ENCODE results near the gene POLR3F. TPM values are rescaled to one million over a fixed set of nuclear protein-coding genes. Genes with fewer than 3 reads are reported as not detected.

The POLR3F gene
- total RNA-seq (2014; rRNA removed; shearing (Covaris generic)) = 20.4 and 24.7 TPM in 2 replicates

GRCh38 chr20:18466894-18467730 lies at the start of gene POLR3F, which contains the start of gene DZANK1:
TSS of gene POLR3F (plus strand) at chr20:18467390. CDS start at chr20:18467507, 117 bp downstream.
TSS of gene DZANK1 (minus strand) at chr20:18467030. CDS start at chr20:18465358, 1,672 bp downstream.
- peak; percentile 96 to 98 for DNase-seq (ENCODE audit: low read depth in 1 of 2, low spot score in 2 of 2)
- Histone ChIP-seq H3K36me3 (peaks cover 24% of the 10 kb centered on the region), H3K4me3 (peak within 1 kb of the TSS; percentile 61), H3K27ac (peak within 1 kb of the TSS; percentile 91), H3K27me3 (replicated peaks) (no peaks in the 10 kb centered on the region), H3K4me1 (replicated peaks) (peaks cover 14% of the 10 kb centered on the region), H3K9me3 (replicated peaks) (no peaks in the 10 kb centered on the region)

GRCh38 chr20:18421608-18422007 lies 45.6 kb upstream of the POLR3F start:
- Histone ChIP-seq H3K36me3 (no peaks in the 10 kb centered on the region), H3K4me3 (no peak overlapping the region), H3K9me3 (replicated peaks) (no peaks in the 10 kb centered on the region), H3K4me1 (replicated peaks) (no peaks in the 10 kb centered on the region), H3K27ac (no peak overlapping the region), H3K27me3 (replicated peaks) (no peaks in the 10 kb centered on the region; the same call in 1 of the 2 replicates)
- no peak for DNase-seq (ENCODE audit: low read depth in 1 of 2, low spot score in 2 of 2)

GRCh38 chr20:18427214-18427613 lies 40.0 kb upstream of the POLR3F start:
- Histone ChIP-seq H3K27ac (no peak overlapping the region), H3K9me3 (replicated peaks) (no peaks in the 10 kb centered on the region), H3K27me3 (replicated peaks) (no peaks in the 10 kb centered on the region; the same call in 1 of the 2 replicates), H3K4me1 (replicated peaks) (no peaks in the 10 kb centered on the region), H3K4me3 (no peak overlapping the region), H3K36me3 (no peaks in the 10 kb centered on the region)
- DNase-seq (ENCODE audit: low read depth in 1 of 2, low spot score in 2 of 2) = no peak

GRCh38 chr20:18428490-18429173 lies 38.6 kb upstream of the POLR3F start:
- Histone ChIP-seq H3K27ac (no peak overlapping the region), H3K36me3 (no peaks in the 10 kb centered on the region), H3K4me3 (no peak overlapping the region), H3K4me1 (replicated peaks) (no peaks in the 10 kb centered on the region), H3K27me3 (replicated peaks) (no peaks in the 10 kb centered on the region), H3K9me3 (replicated peaks) (no peaks in the 10 kb centered on the region)
- DNase-seq (ENCODE audit: low read depth in 1 of 2, low spot score in 2 of 2) = no peak

GRCh38 chr20:18430172-18430826 lies 36.9 kb upstream of the POLR3F start:
- DNase-seq (ENCODE audit: low read depth in 1 of 2, low spot score in 2 of 2) = no peak
- H3K27me3 ChIP-seq (replicated peaks) = no peaks in the 10 kb centered on the region
- no peak overlapping the region for H3K27ac ChIP-seq
- no peaks in the 10 kb centered on the region for H3K36me3 ChIP-seq
- H3K9me3 ChIP-seq (replicated peaks) = no peaks in the 10 kb centered on the region
- H3K4me3 ChIP-seq = no peak overlapping the region
- no peaks in the 10 kb centered on the region for H3K4me1 ChIP-seq (replicated peaks)

- H3K27me3 ChIP-seq (replicated peaks) = no peaks in the 10 kb centered on the region
- no peak overlapping the region for H3K4me3 ChIP-seq
- H3K27ac ChIP-seq = no peak overlapping the region
- no peaks in the 10 kb centered on the region for H3K36me3 ChIP-seq
- no peaks in the 10 kb centered on the region for H3K4me1 ChIP-seq (replicated peaks)
- DNase-seq (ENCODE audit: low read depth in 1 of 2, low spot score in 2 of 2) = no peak
- no peaks in the 10 kb centered on the region for H3K9me3 ChIP-seq (replicated peaks)
These were observed 36.0 kb upstream of the POLR3F start for GRCh38 chr20:18431206-18431605.

GRCh38 chr20:18436847-18437246 lies 30.3 kb upstream of the POLR3F start:
- DNase-seq (ENCODE audit: low read depth in 1 of 2, low spot score in 2 of 2) = no peak
- Histone ChIP-seq H3K4me1 (replicated peaks) (no peaks in the 10 kb centered on the region), H3K27me3 (replicated peaks) (no peaks in the 10 kb centered on the region), H3K4me3 (no peak overlapping the region), H3K27ac (no peak overlapping the region), H3K36me3 (no peaks in the 10 kb centered on the region), H3K9me3 (replicated peaks) (no peaks in the 10 kb centered on the region)

- Histone ChIP-seq H3K27ac (no peak overlapping the region), H3K4me3 (no peak overlapping the region), H3K4me1 (replicated peaks) (no peaks in the 10 kb centered on the region), H3K27me3 (replicated peaks) (no peaks in the 10 kb centered on the region), H3K36me3 (no peaks in the 10 kb centered on the region), H3K9me3 (replicated peaks) (no peaks in the 10 kb centered on the region)
- DNase-seq (ENCODE audit: low read depth in 1 of 2, low spot score in 2 of 2) = no peak
These were observed 26.8 kb upstream of the POLR3F start for GRCh38 chr20:18440403-18440802.

GRCh38 chr20:18443886-18444285 lies 23.3 kb upstream of the POLR3F start:
- no peaks in the 10 kb centered on the region for H3K36me3 ChIP-seq
- no peak overlapping the region for H3K4me3 ChIP-seq
- no peaks in the 10 kb centered on the region for H3K9me3 ChIP-seq (replicated peaks)
- H3K27ac ChIP-seq = no peak overlapping the region
- no peaks in the 10 kb centered on the region for H3K4me1 ChIP-seq (replicated peaks)
- H3K27me3 ChIP-seq (replicated peaks) = no peaks in the 10 kb centered on the region
- no peak for DNase-seq (ENCODE audit: low read depth in 1 of 2, low spot score in 2 of 2)

- no peaks in the 10 kb centered on the region for H3K9me3 ChIP-seq (replicated peaks)
- no peak overlapping the region for H3K4me3 ChIP-seq
- no peaks in the 10 kb centered on the region for H3K27me3 ChIP-seq (replicated peaks)
- H3K4me1 ChIP-seq (replicated peaks) = no peaks in the 10 kb centered on the region
- no peak for DNase-seq (ENCODE audit: low read depth in 1 of 2, low spot score in 2 of 2)
- H3K27ac ChIP-seq = no peak overlapping the region
- H3K36me3 ChIP-seq = no peaks in the 10 kb centered on the region
These were observed 10.6 kb upstream of the POLR3F start for GRCh38 chr20:18456600-18456999.

GRCh38 chr20:18465536-18466200 lies 1.5 kb upstream of the POLR3F start:
- no peak for DNase-seq (ENCODE audit: low read depth in 1 of 2, low spot score in 2 of 2)
- H3K27ac ChIP-seq = no peak overlapping the region
- no peaks in the 10 kb centered on the region for H3K27me3 ChIP-seq (replicated peaks)
- H3K36me3 ChIP-seq = peaks cover 17% of the 10 kb centered on the region
- H3K4me1 ChIP-seq (replicated peaks) = peaks cover 13% of the 10 kb centered on the region
- H3K4me3 ChIP-seq = no peak overlapping the region
- H3K9me3 ChIP-seq (replicated peaks) = no peaks in the 10 kb centered on the region

GRCh38 chr20:18466574-18466893 lies 656 bp upstream of the POLR3F start:
- peaks cover 18% of the 10 kb centered on the region for H3K36me3 ChIP-seq
- H3K9me3 ChIP-seq (replicated peaks) = no peaks in the 10 kb centered on the region
- no peak for DNase-seq (ENCODE audit: low read depth in 1 of 2, low spot score in 2 of 2)
- no peaks in the 10 kb centered on the region for H3K27me3 ChIP-seq (replicated peaks)
- peaks cover 14% of the 10 kb centered on the region for H3K4me1 ChIP-seq (replicated peaks)
- no peak overlapping the region for H3K27ac ChIP-seq
- H3K4me3 ChIP-seq = peak overlapping the region; percentile 61

- no peaks in the 10 kb centered on the region for H3K27me3 ChIP-seq (replicated peaks)
- H3K27ac ChIP-seq = no peak overlapping the region
- DNase-seq (ENCODE audit: low read depth in 1 of 2, low spot score in 2 of 2) = no peak
- H3K4me1 ChIP-seq (replicated peaks) = no peaks in the 10 kb centered on the region
- no peaks in the 10 kb centered on the region for H3K9me3 ChIP-seq (replicated peaks)
- no peak overlapping the region for H3K4me3 ChIP-seq
- H3K36me3 ChIP-seq = peaks cover 70% of the 10 kb centered on the region
These were observed 10.0 kb downstream of the POLR3F start for GRCh38 chr20:18477218-18477617.

Measured in SJSA1 (cell line).